GM15510 (cell line): ENCODE data around the gene DOP1B.

Experiments
- POLR2A ChIP-seq: IDR thresholded peaks from 3 replicates; pipeline ENCODE4 v1.6.1; 2011; ENCODE audit warnings: borderline replicate concordance; ENCODE audit not compliant: insufficient read length; ENCODE audit errors: extremely low read depth

Gene DOP1B

DNA sequence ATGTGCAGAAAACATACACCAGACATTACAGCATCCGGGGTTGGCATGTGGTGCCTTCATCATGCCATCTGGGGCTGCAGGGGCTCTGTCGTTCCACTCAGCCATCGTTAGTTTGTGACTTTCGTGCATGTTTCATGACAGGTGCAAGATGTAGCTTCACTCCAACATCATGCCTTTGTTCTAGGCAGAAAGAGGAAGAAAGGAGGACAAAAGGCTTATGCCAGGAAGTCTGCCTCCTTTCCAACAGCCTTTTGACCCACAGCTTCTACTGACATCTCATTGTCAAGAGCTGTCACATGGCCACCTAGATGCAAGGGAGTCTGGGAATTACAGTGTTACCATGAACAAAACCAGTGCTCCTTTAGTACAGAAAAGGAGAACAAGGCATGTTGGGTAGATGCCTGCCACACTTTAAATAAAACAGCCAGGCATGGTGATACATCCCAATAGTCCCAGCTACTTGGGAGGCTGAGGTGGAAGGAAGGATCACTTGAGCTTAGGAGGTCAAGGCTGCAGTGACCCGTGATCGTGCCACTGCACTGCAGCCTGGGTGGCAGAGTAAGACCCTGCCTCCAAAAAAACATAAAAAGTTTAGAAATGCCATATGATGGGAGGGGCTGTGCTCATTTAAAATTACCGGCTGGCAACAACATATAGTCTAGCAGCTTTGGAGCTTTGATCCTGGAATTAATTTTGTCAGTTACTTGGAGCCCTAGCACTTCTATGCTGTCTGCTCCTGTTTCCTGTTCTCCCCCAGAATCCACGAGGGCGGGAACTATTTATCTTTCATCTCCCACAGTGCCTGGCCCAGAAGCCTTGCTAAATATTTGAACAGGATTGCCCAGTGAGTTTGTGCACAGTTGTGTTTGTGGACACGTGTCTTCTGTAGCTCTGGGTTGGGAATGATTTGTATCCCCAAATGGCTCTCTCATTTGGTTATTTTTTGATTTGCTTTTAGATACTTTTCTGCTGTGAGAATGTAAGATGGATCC, 7.4 kb downstream of the DOP1B start:
- no peak for TF ChIP-seq POLR2A

DNA sequence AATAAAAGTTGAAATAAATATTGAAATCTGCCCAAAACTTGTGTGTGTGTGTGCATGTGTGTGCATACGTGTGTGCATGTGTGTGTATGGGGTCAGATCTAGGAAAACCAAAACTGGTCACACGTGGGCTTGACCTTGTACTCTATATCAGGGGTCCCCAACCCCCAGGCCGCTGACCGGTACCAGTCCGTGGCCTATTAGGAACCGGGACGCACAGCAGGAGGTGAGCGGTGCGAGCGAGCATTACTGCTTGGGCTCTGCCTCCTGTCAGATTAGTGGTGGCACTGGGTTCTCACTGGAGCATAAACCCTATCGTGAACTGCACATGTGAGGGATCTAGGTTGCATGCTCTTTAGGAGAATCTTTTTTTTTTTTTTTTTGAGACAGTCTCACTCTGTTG, 8.7 kb downstream of the DOP1B start:
- no peak for TF ChIP-seq POLR2A

DNA sequence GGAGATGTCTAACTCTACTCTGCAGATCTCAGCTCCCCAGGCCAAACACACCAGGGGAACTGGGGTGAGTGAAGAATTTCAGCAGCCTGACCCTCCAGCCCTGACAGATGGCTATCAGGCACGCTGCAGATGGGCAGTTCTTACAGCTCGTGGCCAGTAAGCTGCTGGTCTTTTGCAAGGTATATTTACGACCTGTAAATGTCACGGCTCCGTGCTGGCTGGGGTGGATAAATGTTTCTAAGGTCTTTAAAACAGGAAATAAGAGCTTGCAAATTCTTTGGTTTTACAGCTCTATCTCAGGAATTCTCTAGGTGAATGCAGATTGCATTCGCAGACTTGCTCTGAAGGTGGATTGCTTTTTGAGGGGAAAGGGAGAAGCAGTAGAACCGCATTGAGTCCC, 10.1 kb downstream of the DOP1B start:
- TF ChIP-seq POLR2A, result no peak

DNA sequence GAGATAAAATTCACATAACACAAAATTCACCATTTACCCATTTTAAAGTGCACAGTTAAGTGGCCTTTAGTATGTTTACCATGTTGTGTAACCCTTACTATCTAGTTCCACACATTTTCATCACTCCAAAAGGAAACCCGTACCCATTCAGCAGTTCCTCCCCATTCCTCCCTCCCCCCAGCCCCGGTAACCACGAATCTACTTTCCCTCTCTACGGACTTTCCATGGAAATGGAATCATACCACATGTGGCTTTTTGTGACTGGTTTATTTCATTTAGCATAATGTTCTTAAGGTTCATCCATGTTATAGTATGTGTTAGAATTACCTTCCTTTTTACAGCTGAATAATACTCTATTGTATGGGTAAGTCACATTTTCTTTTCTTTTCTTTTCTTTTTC, 10.9 kb downstream of the DOP1B start:
- no peak for TF ChIP-seq POLR2A

DNA sequence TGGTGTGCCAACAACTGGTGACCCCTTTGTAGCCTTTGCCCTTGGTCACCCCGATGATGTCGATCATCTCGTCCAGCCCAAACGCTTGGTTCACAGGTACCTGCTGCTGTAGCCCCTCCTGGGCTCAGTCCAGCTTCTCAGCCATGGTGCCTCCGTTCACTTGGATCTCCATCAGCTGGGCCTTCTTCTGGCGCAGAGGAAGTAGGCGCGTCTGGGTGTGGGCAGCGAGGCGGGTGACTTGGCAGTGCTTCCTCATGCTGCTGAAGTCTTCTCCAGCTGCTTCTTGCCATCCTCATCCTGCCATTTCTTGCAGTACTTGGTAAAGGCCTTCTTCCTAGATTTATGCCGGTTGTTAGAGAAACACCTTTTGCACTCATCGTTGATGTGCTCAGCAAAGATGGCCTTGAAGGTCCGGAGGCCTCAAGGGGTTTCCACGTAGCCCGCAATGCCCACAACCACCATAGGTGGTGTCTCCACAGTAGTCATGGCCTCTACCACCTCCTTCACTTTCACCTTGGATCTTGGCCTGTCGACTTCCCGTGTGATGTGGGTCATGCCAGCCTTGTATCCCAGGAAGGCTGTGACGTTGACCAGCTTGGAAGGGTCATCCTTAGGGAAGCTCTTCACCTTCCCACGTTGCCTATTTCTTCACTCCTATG, 13.0 kb downstream of the DOP1B start:
- no peak for TF ChIP-seq POLR2A

DNA sequence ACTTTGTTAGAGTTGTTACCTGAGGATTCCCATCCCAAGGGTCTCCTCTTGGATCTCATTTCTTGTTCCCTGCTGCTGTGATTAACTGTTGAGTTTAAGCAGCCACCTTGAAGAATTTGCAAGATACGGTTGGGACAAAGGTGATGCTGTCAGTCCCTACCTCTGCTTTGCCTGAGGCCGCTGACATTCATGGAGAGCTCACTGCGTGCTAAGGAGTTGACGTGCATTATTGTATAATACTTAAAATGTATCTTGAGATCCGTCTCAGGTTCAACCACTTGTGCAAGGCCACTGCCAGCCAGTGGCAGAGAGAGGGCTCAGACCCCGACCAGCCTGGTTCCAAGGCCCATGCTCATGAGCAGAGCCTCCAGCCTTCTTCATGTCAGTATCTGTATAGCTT, 14.2 kb downstream of the DOP1B start:
- TF ChIP-seq POLR2A, result no peak

DNA sequence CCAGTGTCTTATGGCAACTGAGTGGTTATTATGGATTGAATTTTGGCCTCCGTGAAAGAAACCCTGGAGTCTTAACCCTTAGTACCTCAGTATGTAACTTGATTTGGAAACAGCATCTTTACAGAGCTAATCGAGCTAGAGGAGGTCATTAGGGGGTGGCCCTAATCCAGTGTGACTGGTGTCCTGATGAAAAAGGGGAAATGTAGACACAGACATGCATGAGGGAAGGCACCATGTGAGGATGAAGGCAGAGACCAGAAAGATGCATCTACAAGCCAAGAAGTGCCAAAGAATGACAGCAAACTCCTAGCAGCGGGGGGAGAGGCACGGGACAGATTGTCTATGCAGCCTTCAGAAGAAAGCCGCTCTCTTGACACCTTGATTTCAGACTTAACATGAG, 14.7 kb downstream of the DOP1B start:
- no peak for TF ChIP-seq POLR2A

DNA sequence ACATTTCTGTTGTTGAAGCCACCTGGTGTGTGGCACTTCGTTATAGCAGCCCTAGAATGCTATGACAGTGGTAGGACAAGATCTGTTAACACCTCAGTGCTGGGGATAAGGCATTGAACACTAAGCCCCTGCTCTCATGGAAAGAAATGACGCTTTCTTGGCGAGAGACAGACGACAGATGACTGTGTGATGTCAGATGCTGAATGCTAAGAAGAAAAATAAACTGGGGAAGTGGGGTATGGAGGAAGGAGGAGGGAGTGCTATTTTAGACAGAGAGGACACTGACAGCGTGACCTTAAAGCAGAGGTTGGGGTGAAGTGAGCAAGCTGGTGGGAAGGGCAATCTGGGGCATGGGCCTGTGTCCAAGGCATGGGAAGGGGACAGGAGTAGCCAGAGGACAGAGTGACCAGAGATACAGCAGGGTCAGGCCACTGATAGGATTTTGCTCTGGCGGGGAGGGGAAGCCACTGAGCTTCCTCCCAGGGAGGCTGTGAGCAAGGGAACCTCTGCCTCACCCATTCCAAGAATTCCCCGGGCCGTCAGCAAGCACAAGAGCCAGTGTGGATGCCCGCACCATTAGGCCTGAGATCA, 15.2 kb downstream of the DOP1B start:
- TF ChIP-seq POLR2A, result no peak

DNA sequence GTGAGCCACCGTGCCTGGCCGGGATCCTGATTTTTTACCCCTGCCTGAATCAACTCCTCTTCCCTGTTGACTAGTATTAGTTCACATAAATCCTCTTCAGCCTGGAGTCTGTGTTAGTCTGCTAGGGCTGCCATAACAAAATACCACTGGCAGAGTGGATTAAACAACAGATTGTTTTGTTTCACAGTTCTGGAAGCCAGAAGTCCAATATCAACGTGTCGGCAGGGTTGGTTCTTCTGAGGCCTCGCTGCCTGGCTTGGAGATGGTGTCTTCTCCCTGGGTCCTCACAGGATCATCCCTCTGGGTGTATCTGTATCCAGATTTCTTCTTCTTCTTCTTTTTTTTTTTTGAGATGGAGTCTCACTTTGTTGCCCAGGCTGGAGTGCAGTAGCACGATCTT, 18.2 kb downstream of the DOP1B start:
- TF ChIP-seq POLR2A, result no peak

DNA sequence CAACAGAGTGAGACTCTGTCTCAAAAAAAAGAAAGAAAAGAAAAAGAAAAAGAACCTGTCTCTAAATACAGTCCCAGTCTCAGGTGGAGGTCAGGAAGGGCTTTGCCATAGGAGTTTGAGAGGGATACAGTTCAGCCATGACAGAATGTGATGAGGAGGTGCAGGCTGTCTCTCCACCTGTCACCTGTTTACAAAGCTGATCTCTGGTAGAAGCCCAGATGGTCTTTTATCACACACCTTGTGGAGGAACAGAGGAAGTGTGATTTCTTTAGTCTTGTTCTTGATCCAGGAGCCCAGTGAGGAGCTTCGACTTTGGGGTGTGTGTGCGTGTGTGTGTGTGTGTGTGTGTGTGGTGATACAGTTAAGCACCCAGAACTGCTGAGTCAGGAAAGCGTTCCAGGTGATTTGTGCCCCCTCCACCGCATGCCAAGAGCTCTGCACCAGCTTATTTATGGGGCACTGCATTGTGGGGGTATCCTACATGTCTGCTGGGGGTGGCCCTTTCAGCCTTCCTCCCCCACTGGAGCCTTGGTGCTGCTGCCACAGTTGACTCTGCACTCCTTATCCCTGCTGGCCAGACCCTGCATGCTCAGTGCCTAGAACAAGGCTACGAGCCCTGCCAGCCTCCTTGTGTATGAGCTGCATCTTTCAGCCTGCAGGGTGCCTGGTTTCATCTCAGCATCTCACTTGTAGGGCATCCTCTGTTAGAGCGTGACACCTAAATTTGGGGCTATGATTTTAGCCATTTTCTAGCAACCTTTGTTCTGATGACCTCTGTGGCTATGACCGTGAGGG, 19.3 kb downstream of the DOP1B start:
- TF ChIP-seq POLR2A, result no peak

DNA sequence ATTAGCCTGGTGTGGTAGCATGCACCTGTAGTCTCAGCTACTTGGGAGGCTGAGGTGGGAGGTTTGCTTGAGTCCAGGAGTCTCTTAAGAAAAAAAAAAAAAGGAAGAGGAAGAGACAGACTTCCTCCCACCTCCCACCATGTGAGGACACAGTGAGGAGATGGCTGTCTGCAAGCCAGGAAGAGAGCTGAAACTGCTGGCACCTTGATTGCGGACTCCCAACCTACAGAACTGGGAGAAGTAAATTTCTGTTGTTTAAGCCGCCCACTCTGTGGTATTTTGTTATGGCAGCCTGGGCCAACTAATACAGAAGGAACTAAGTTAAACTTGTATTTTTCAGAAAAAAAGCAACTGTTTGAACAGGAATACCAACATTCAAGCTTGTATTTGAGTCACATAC, 21.7 kb downstream of the DOP1B start:
- TF ChIP-seq POLR2A, result no peak

DNA sequence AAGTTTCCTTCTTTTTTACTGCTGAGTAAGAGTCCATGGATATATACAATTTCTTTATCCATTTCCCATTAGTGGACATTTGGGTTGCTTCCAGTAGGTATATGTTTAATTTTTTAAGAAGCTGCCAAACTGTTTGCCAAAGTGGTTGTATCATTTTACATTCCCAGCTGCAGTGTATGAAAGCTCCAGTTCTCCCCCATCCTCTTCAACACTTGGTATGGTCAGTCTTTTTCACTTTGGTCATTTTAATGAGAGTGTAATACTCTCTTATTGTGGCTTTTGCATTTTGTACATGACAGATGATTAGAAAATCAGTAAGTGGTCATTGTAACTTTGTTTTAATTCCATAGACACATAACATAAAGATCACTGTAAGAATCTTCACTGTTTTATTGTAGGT, 22.5 kb downstream of the DOP1B start:
- TF ChIP-seq POLR2A, result no peak

DNA sequence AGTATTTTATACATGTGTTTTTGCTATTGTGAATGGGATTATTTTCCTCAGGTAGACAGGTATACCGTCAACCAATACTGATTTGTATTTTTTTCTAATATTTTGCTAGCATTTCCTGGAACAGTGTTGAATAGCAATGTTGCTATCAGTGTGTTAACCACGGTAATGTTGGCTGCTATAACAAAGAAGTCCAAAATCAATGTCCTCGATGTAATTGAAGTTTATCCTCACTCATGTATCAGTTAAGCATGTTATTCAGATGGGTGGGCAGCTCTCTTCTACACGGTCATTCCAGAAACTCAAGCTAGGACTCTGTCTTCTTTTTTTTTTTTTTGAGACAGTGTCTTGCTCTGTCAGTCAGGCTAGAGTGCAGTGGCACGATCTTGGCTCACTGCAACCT, 24.3 kb downstream of the DOP1B start:
- no peak for TF ChIP-seq POLR2A

DNA sequence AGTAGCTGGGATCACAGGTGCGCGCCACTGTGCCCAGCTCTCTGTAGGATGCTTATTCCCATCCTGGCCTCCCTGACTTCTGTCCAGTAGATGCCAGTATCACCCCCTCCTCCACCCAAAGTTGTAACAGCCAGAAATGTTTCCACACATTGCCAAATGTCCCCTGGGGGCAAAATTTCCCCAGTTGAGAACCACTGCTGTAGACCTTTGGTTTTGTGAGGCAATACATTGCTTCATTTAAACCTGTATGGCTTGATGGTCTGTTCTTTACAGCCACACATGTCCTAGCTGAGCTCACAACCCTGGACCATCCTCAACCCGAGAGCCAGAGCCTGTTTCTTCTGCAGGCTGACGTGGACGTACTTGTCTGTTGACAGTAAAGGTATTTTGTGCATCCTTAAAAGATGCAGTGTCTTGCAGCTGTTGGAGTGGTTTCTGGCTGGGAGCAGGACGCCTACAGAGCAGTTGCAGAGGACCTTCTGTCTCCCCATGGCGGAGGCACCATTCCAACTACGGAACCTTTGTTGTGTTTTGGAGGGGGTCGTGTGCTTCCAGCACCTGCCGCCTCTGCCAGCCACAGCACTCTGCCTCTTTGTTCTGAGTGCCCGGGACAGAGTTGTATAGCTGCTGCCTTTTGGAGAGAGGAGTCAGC, 26.6 kb downstream of the DOP1B start:
- TF ChIP-seq POLR2A, result no peak

DNA sequence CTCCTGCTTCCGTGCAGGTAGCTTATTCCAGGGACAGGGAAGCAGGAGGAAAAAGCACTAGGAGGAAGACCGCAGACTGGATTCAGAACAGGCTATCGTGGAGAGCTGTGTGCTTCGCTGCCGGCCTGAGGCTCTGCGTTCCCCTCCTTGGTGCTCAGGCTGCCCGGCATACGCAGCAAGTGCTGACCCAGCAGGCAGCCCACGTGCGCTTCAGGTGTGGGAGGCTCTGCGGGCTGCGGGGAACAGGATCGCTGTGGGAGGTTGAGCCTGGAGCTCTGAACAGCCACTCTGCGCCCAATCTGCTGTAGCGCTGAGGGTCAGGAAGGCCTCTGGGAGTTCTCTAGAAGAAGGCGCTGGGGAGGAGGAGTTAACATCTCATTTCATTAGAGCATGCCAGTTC, 27.9 kb downstream of the DOP1B start:
- TF ChIP-seq POLR2A, result no peak

DNA sequence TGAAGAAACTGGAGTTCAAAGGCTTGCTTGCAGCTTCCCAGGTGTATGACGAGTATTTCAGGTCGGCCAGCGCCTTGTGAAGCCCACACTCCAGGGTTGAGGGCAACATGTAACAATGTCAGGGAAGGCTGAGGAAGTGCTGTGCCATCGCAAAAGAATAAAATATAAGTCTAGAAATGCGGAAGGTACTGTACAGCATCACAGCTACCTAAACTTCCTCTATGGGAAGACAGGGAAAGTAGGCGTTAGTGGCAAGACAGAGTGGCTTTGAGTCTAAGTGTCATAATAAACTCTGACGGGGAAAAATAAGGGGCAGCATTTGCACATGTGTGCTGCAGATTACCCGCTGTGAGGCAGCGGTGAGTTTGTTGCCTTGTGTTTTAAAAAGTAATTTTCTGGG, 28.9 kb downstream of the DOP1B start:
- TF ChIP-seq POLR2A, result no peak
